HCT116 (cell line): ENCODE data around the gene CYTH2. TPM values are rescaled to one million over a fixed set of nuclear protein-coding genes. Genes with fewer than 3 reads are reported as not detected.

Experiments
- ATAC-seq: fragments of 200-7000 bp; cut with Tn5 transposase; 2 replicates; pipeline ENCODE4 v1.9.1; 2020; ENCODE audit warnings: mild to moderate bottlenecking, moderate library complexity
- BruUV-seq: library from RNA; stranded (reverse); fragments of 400-500 nt; replicated peaks from 2 replicates; lab custom pipeline; 2021; lab: Mats Ljungman, UMichigan
- CTCF ChIA-PET: fragments of 300-600 bp; sonication (Branson Sonifier 250); formaldehyde crosslinking; loops from one replicate; lab custom pipeline; 2021; ENCODE audit warnings: antibody characterized with exemption; lab: Charles Lee
- POLR2A ChIA-PET: fragments of 300-600, 350-600 bp; sonication (Branson Sonifier 250); formaldehyde crosslinking; loops from one replicate; lab custom pipeline; 2021; ENCODE audit warnings: antibody characterized with exemption; lab: Charles Lee
- RAD21 ChIA-PET, 2 experiments: fragments of 300-600 bp; sonication (Branson Sonifier 250); formaldehyde crosslinking; loops; one replicate each; lab custom pipeline; 2023; ENCODE audit warnings: low total read pairs in 2 of 2; ENCODE audit not compliant: uncharacterized antibody in 2 of 2, unreplicated experiment in 2 of 2, low non-redundant PET in 1 of 2; lab: Charles Lee
- DNase-seq: peaks from one replicate; pipeline ENCODE4 v3.0.0-alpha.2; 2010; ENCODE audit warnings: low read depth, low spot score
- H2AFZ ChIP-seq: fragments of 200-600 bp; shearing (Covaris generic), sonication (generic); 2 replicates; pipeline ENCODE4 v1.6.1; 2017; ENCODE audit warnings: low read depth, mixed run types, mixed read lengths, antibody characterized with exemption, low read length; ENCODE audit not compliant: poor library complexity, severe bottlenecking
- H3K27ac ChIP-seq: 2 replicates; pipeline ENCODE4 v1.5.1; 2012; ENCODE audit warnings: low read depth, low read length
- H3K27me3 ChIP-seq: fragments of 200-600 bp; sonication (generic); 2 replicates; pipeline ENCODE4 v1.6.1; 2016; ENCODE audit warnings: mixed run types, low read length, mixed read lengths; ENCODE audit not compliant: insufficient read depth
- H3K36me3 ChIP-seq, 2 experiments: fragments of 200-500 bp in 1 of 2; fragments of 200-600 bp in 1 of 2; sonication (Bioruptor generic) in 1 of 2; sonication (generic) in 1 of 2; 2 replicates each; pipeline versions ENCODE4 v1.5.1 to v1.6.1; 2014 to 2016; ENCODE audit warnings: low read length in 2 of 2, inconsistent platforms in 1 of 2, mixed read lengths in 1 of 2, mixed run types in 1 of 2; ENCODE audit not compliant: insufficient read depth in 2 of 2, control insufficient read depth in 1 of 2
- H3K4me1 ChIP-seq, 2 experiments: fragments of 200-600 bp in 1 of 2; sonication (generic) in 1 of 2; 2 replicates each; pipeline versions ENCODE4 v1.5.1 to v1.6.1; 2012 to 2017; ENCODE audit warnings: low read length in 2 of 2, inconsistent platforms in 1 of 2, mild to moderate bottlenecking in 1 of 2, mixed read lengths in 1 of 2, mixed run types in 1 of 2, moderate library complexity in 1 of 2; ENCODE audit not compliant: insufficient read depth in 2 of 2, control insufficient read depth in 1 of 2
- H3K4me2 ChIP-seq: fragments of 200-600 bp; sonication (generic); 2 replicates; pipeline ENCODE4 v1.6.1; 2017; ENCODE audit warnings: mixed run types, low read length, mixed read lengths
- H3K4me3 ChIP-seq, 2 experiments: fragments of 200-600 bp in 1 of 2; sonication (generic) in 1 of 2; replicated peaks in 1 of 2; 2 replicates each; pipeline ENCODE4 v1.5.1; 2011 to 2016; ENCODE audit warnings: low read length in 2 of 2, control low read depth in 1 of 2, low read depth in 1 of 2, mild to moderate bottlenecking in 1 of 2, mixed read lengths in 1 of 2, mixed run types in 1 of 2
- H3K79me2 ChIP-seq: fragments of 200-600 bp; sonication (generic); 2 replicates; pipeline ENCODE4 v1.6.1; 2017; ENCODE audit warnings: mild to moderate bottlenecking, mixed run types, low read length, moderate library complexity, mixed read lengths; ENCODE audit not compliant: insufficient read depth
- H3K9ac ChIP-seq: fragments of 200-600 bp; sonication (generic); 2 replicates; pipeline ENCODE4 v1.6.1; 2016; ENCODE audit warnings: low read length, mixed read lengths
- H3K9me2 ChIP-seq: fragments of 200-600 bp; sonication (generic), shearing (Covaris generic); 2 replicates; pipeline ENCODE4 v1.6.1; 2017; ENCODE audit warnings: mixed run types, mild to moderate bottlenecking, moderate library complexity; ENCODE audit not compliant: insufficient read depth
- H3K9me3 ChIP-seq, 2 experiments: fragments of 200-500 bp in 1 of 2; fragments of 200-600 bp in 1 of 2; sonication (Bioruptor generic) in 1 of 2; sonication (generic) in 1 of 2; 2 replicates each; pipeline ENCODE4 v1.6.1; 2014 to 2017; ENCODE audit warnings: low read length in 2 of 2, mixed read lengths in 2 of 2, inconsistent platforms in 1 of 2, low read depth in 1 of 2, mild to moderate bottlenecking in 1 of 2, mixed run types in 1 of 2, moderate library complexity in 1 of 2; ENCODE audit not compliant: control insufficient read depth in 1 of 2, insufficient read depth in 1 of 2
- H4K20me1 ChIP-seq: fragments of 200-600 bp; sonication (generic), shearing (Covaris generic); 2 replicates; pipeline ENCODE4 v1.6.1; 2017; ENCODE audit warnings: mixed run types, mild to moderate bottlenecking, moderate library complexity; ENCODE audit not compliant: insufficient read depth
- CBX3 ChIP-seq: IDR thresholded peaks from 2 replicates; pipeline ENCODE4 v1.6.1; 2012; ENCODE audit warnings: low read depth
- CEBPB ChIP-seq: IDR thresholded peaks from 2 replicates; pipeline ENCODE4 v1.6.1; 2012; ENCODE audit warnings: low read depth
- EGR1 ChIP-seq: IDR thresholded peaks from 2 replicates; pipeline ENCODE4 v1.6.1; 2012; ENCODE audit warnings: low read depth
- ELF1 ChIP-seq: IDR thresholded peaks from 2 replicates; pipeline ENCODE4 v1.6.1; 2012; ENCODE audit warnings: low read depth, borderline replicate concordance
- EZH2 ChIP-seq: fragments of 200-600 bp; sonication (generic); IDR thresholded peaks from 2 replicates; pipeline ENCODE4 v1.6.1; 2017; ENCODE audit warnings: antibody characterized with exemption, mixed run types
- EZH2phosphoT487 ChIP-seq: fragments of 200-600 bp; IDR thresholded peaks from 2 replicates; pipeline ENCODE4 v1.6.1; 2018; ENCODE audit warnings: antibody characterized with exemption, borderline replicate concordance
- JUND ChIP-seq: IDR thresholded peaks from 2 replicates; pipeline ENCODE4 v1.6.1; 2012
- POLR2A ChIP-seq: IDR thresholded peaks from 2 replicates; pipeline ENCODE4 v1.7.0; 2011; ENCODE audit warnings: borderline replicate concordance; ENCODE audit not compliant: insufficient read depth, insufficient read length; ENCODE audit errors: extremely low read depth
- POLR2AphosphoS5 ChIP-seq: IDR thresholded peaks from 2 replicates; pipeline ENCODE4 v1.6.1; 2011; ENCODE audit warnings: mild to moderate bottlenecking, low read depth, low read length, moderate library complexity
- RAD21 ChIP-seq: IDR thresholded peaks from 2 replicates; pipeline ENCODE4 v1.6.1; 2012; ENCODE audit warnings: low read depth, mild to moderate bottlenecking
- SP1 ChIP-seq: IDR thresholded peaks from 2 replicates; pipeline ENCODE4 v1.6.1; 2012; ENCODE audit warnings: low read depth
- SRF ChIP-seq: IDR thresholded peaks from 2 replicates; pipeline ENCODE4 v1.6.1; 2012; ENCODE audit warnings: low read depth
- TCF7L2 ChIP-seq: IDR thresholded peaks from 2 replicates; pipeline ENCODE4 v1.7.0; 2011; ENCODE audit warnings: borderline replicate concordance, inconsistent platforms; ENCODE audit not compliant: insufficient read depth, insufficient read length; ENCODE audit errors: extremely low read depth
- ZFX ChIP-seq: fragments of 450-650 bp; IDR thresholded peaks from 2 replicates; pipeline ENCODE4 v1.6.1; 2017
- ZNF274 ChIP-seq: fragments of 200-500 bp; sonication (Bioruptor generic); IDR thresholded peaks from 2 replicates; pipeline ENCODE4 v1.6.1; 2014; ENCODE audit warnings: mild to moderate bottlenecking, low read depth, low read length, inconsistent platforms
- intact Hi-C: fragments of 100-400 bp; cut with micrococcal nuclease; formaldehyde crosslinking; loops from 2 replicates; pipeline ENCODE4 v1.10.0; 2022
- total RNA-seq: library from RNA; stranded (reverse); gene quantifications from one replicate; pipeline ENCODE4 v1.2.1, GENCODE V29; 2021; ENCODE audit not compliant: unreplicated experiment
- TF ChIP-seq, protein P1 (sequence below): IDR thresholded peaks from 2 replicates; pipeline ENCODE4 v1.6.1; 2012
- TF ChIP-seq, protein P2 (sequence below), 3 experiments: fragments of 200-600 bp in 1 of 3; sonication (generic) in 1 of 3; IDR thresholded peaks in 2 of 3; conservative IDR thresholded peaks in 1 of 3; 2 replicates each; pipeline ENCODE4 v1.5.1; 2012 to 2017; ENCODE audit warnings: low read depth in 2 of 3, low read length in 2 of 3, antibody characterized with exemption in 1 of 3, borderline replicate concordance in 1 of 3, control low read depth in 1 of 3, mild to moderate bottlenecking in 1 of 3, mixed read lengths in 1 of 3, mixed run types in 1 of 3, moderate library complexity in 1 of 3; ENCODE audit not compliant: insufficient read depth in 1 of 3
- TF ChIP-seq, protein P3 (sequence below): IDR thresholded peaks from 2 replicates; pipeline ENCODE4 v1.6.1; 2012
- TF ChIP-seq, protein P4 (sequence below): IDR thresholded peaks from 2 replicates; pipeline ENCODE4 v1.6.1; 2011; ENCODE audit warnings: mild to moderate bottlenecking, low read length, moderate library complexity; ENCODE audit not compliant: insufficient replicate concordance; ENCODE audit errors: extremely low read depth

Gene CYTH2
- total RNA-seq, 1 experiment from 2014 or later: 75.3 TPM

DNA sequence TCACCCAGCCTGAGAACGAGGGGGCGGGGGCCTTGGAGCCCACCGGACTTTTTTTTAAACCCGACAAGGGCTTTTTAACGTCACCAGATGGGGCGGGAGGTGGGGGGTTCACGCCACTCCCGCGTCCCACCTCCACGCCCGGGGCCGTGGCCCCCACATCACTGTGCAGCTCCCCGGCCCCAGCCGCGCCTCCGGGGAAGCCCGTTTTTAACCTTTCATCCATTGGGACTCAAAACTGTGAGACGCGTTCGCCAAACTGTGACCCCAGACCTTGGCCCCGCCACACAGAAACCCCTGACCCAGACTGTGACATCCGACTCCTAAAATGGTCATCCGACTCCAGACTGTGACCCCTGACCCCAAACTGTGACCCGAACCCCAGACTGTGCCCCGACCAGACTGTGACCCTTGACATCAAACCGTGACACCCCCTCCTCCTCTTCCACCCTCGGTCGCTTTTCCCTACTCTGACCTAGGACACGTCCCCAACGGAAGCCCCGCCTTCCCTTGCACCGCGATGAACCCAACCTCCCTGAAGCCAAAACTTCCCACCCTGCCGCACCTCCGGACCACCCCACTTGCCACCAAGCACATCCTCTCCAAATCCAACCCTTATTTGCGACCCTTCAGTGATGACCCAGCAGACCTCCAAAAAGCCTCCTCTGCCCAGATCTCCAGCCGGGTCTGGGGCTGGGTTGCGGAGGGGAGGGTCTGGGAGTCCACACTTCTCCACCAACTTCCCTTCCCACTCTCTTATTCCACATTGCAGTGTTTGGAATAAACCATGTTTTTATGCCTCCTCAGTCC, 24.8 kb upstream of the CYTH2 start:
- no TSS peak for BruUV-seq
- Histone ChIP-seq H3K9me3 (no peaks in the 10 kb centered on the region), H3K79me2 (peaks cover 35% of the 10 kb centered on the region), H3K27ac (peak overlapping the region; percentile 85), H3K9me2 (no peaks in the 10 kb centered on the region), H2AFZ (no peak overlapping the region), H3K9ac (peak overlapping the region; percentile 98; the same call in 1 of the 2 replicates), H4K20me1 (no peaks in the 10 kb centered on the region; the same call in 1 of the 2 replicates), H3K4me3 (peak overlapping the region; percentile 73 to 99; a peak in 3 of 4 replicates), H3K27me3 (no peaks in the 10 kb centered on the region), H3K4me2 (peak overlapping the region; percentile 83), H3K36me3 (peaks cover 12 to 21% of the 10 kb centered on the region in 2 experiments), H3K4me1 (peaks cover 8 to 20% of the 10 kb centered on the region in 2 experiments)
- ChIA-PET POLR2A (no interaction called here), CTCF (interaction anchor here (1.0 to 1.9 kb wide), 2 partner anchors 49 to 130 kb away, joined by 5 to 8 read pairs; no protein-coding TSS in a partner anchor), RAD21 (no interaction called here)
- intact Hi-C loops: no loop called here
- ATAC-seq (no peak), DNase-seq (no peak)
- TF ChIP-seq EZH2: no peak
- no peak for TF ChIP-seq SP1
- TF ChIP-seq ZFX: no peak
- TF ChIP-seq, protein P1, sequence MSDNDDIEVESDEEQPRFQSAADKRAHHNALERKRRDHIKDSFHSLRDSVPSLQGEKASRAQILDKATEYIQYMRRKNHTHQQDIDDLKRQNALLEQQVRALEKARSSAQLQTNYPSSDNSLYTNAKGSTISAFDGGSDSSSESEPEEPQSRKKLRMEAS: no peak
- no peak for TF ChIP-seq RAD21
- no peak for TF ChIP-seq ELF1
- no peak for TF ChIP-seq ZNF274
- TF ChIP-seq CBX3: no peak
- TF ChIP-seq SRF: no peak
- TF ChIP-seq TCF7L2: no peak
- TF ChIP-seq EZH2phosphoT487: no peak
- no peak for TF ChIP-seq POLR2AphosphoS5
- TF ChIP-seq, protein P2, sequence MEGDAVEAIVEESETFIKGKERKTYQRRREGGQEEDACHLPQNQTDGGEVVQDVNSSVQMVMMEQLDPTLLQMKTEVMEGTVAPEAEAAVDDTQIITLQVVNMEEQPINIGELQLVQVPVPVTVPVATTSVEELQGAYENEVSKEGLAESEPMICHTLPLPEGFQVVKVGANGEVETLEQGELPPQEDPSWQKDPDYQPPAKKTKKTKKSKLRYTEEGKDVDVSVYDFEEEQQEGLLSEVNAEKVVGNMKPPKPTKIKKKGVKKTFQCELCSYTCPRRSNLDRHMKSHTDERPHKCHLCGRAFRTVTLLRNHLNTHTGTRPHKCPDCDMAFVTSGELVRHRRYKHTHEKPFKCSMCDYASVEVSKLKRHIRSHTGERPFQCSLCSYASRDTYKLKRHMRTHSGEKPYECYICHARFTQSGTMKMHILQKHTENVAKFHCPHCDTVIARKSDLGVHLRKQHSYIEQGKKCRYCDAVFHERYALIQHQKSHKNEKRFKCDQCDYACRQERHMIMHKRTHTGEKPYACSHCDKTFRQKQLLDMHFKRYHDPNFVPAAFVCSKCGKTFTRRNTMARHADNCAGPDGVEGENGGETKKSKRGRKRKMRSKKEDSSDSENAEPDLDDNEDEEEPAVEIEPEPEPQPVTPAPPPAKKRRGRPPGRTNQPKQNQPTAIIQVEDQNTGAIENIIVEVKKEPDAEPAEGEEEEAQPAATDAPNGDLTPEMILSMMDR (IDR thresholded peaks at IDR 0.05 in 2 of 3, conservative IDR thresholded peaks at IDR 0.05 in 1 of 3; ENCODE audit: borderline replicate concordance in 1 of 3, insufficient read depth in 1 of 3, low read depth in 2 of 3, low read length in 2 of 3): no peak
- no peak for TF ChIP-seq JUND
- no peak for TF ChIP-seq POLR2A
- TF ChIP-seq, protein P3, sequence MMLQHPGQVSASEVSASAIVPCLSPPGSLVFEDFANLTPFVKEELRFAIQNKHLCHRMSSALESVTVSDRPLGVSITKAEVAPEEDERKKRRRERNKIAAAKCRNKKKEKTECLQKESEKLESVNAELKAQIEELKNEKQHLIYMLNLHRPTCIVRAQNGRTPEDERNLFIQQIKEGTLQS: no peak
- TF ChIP-seq, protein P4, sequence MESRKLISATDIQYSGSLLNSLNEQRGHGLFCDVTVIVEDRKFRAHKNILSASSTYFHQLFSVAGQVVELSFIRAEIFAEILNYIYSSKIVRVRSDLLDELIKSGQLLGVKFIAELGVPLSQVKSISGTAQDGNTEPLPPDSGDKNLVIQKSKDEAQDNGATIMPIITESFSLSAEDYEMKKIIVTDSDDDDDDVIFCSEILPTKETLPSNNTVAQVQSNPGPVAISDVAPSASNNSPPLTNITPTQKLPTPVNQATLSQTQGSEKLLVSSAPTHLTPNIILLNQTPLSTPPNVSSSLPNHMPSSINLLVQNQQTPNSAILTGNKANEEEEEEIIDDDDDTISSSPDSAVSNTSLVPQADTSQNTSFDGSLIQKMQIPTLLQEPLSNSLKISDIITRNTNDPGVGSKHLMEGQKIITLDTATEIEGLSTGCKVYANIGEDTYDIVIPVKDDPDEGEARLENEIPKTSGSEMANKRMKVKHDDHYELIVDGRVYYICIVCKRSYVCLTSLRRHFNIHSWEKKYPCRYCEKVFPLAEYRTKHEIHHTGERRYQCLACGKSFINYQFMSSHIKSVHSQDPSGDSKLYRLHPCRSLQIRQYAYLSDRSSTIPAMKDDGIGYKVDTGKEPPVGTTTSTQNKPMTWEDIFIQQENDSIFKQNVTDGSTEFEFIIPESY: no peak
- no peak for TF ChIP-seq CEBPB
- no peak for TF ChIP-seq EGR1
